H1 (cell line): ENCODE measurements around the gene HEPACAM. TPM values are rescaled to one million over a fixed set of nuclear protein-coding genes. Genes with fewer than 3 reads are reported as not detected.

Experiments
- CTCF ChIA-PET: fragments of 300-600 bp; sonication (Branson Sonifier 250); formaldehyde crosslinking; loops from one replicate; lab custom pipeline; 2021; ENCODE audit not compliant: partially characterized antibody; lab: Charles Lee
- POLR2A ChIA-PET: fragments of 300-600 bp; sonication (Branson Sonifier 250); formaldehyde crosslinking; loops from one replicate; lab custom pipeline; 2021; ENCODE audit warnings: inconsistent platforms; ENCODE audit not compliant: partially characterized antibody; lab: Charles Lee
- DNase-seq, 2 experiments: peaks; one replicate each; pipeline versions ENCODE4 v3.0.0 to v3.0.0-alpha.2; 2010 to 2022; ENCODE audit warnings: low spot score in 2 of 2, low read depth in 1 of 2, mixed read lengths in 1 of 2
- FAIRE-seq: peaks from 2 replicates; lab custom pipeline; 2011; peaks lifted over from hg19 to GRCh38; lab: Jason Lieb, UNC
- H2AFZ ChIP-seq: 2 replicates; pipeline ENCODE4 v1.8.1; 2012; ENCODE audit warnings: low read length, inconsistent platforms
- H2AK5ac ChIP-seq: 2 replicates; pipeline ENCODE4 v1.6.1; 2013; ENCODE audit warnings: low read depth, low read length
- H2BK120ac ChIP-seq: replicated peaks from 2 replicates; pipeline ENCODE3; 2013; ENCODE audit warnings: low read depth, low read length, inconsistent platforms
- H2BK12ac ChIP-seq: 2 replicates; pipeline ENCODE4 v1.6.1; 2013; ENCODE audit warnings: low read depth, low read length
- H2BK15ac ChIP-seq: 2 replicates; pipeline ENCODE4 v1.6.1; 2013; ENCODE audit warnings: low read length
- H2BK20ac ChIP-seq: 2 replicates; pipeline ENCODE4 v1.6.1; 2013; ENCODE audit warnings: low read length
- H2BK5ac ChIP-seq: 2 replicates; pipeline ENCODE4 v1.6.1; 2013; ENCODE audit warnings: low read depth, low read length
- H3K14ac ChIP-seq: 2 replicates; pipeline ENCODE4 v1.6.1; 2013; ENCODE audit warnings: inconsistent platforms; ENCODE audit not compliant: insufficient read length
- H3K18ac ChIP-seq: 2 replicates; pipeline ENCODE4 v1.6.1; 2013; ENCODE audit warnings: low read length; ENCODE audit errors: extremely low read depth
- H3K23ac ChIP-seq: 2 replicates; pipeline ENCODE4 v1.6.1; 2013; ENCODE audit warnings: inconsistent platforms; ENCODE audit not compliant: insufficient read length
- H3K23me2 ChIP-seq: 2 replicates; pipeline ENCODE4 v1.6.1; 2013; ENCODE audit warnings: low read depth, low read length
- H3K27ac ChIP-seq: 2 replicates; pipeline ENCODE4 v1.6.1; 2011; ENCODE audit warnings: low read depth, low read length, inconsistent platforms
- H3K27me3 ChIP-seq, 4 experiments: replicated peaks in 1 of 4; 1 replicate in 1 of 4; 2 replicates in 3 of 4; pipeline versions ENCODE4 v1.6.1 to v1.8.1; 2011 to 2013; ENCODE audit warnings: low read length in 3 of 4, mild to moderate bottlenecking in 3 of 4, inconsistent platforms in 2 of 4, mixed read lengths in 2 of 4, moderate library complexity in 1 of 4; ENCODE audit not compliant: control insufficient read depth in 3 of 4, insufficient read depth in 3 of 4; ENCODE audit errors: extremely low read depth in 1 of 4
- H3K36me3 ChIP-seq, 4 experiments: 2 replicates each; pipeline versions ENCODE4 v1.6.1 to v1.8.1; 2011 to 2013; ENCODE audit warnings: mild to moderate bottlenecking in 4 of 4, low read length in 3 of 4, moderate library complexity in 2 of 4, control low read depth in 1 of 4, inconsistent platforms in 1 of 4; ENCODE audit not compliant: insufficient read depth in 4 of 4, control insufficient read depth in 2 of 4
- H3K4ac ChIP-seq: replicated peaks from 2 replicates; pipeline ENCODE3; 2013; ENCODE audit warnings: low read length, low read depth, mixed read lengths, inconsistent platforms; ENCODE audit not compliant: insufficient read length
- H3K4me1 ChIP-seq, 4 experiments: replicated peaks in 1 of 4; 1 replicate in 1 of 4; 2 replicates in 3 of 4; pipeline versions ENCODE4 v1.6.1 to v1.8.1; 2011 to 2013; ENCODE audit warnings: low read length in 3 of 4, inconsistent platforms in 2 of 4, mixed read lengths in 1 of 4; ENCODE audit not compliant: insufficient read depth in 4 of 4, control insufficient read depth in 3 of 4
- H3K4me2 ChIP-seq, 2 experiments: 2 replicates each; pipeline versions ENCODE4 v1.6.1 to v1.8.1; 2011 to 2013; ENCODE audit warnings: low read depth in 2 of 2, low read length in 2 of 2, control low read depth in 1 of 2, inconsistent platforms in 1 of 2, mild to moderate bottlenecking in 1 of 2; ENCODE audit not compliant: insufficient read depth in 1 of 2
- H3K4me3 ChIP-seq, 4 experiments: fragments of 200-600, 300-600 bp in 1 of 4; sonication (generic), shearing (Covaris generic), sonication (Bioruptor Twin) in 1 of 4; 2 replicates each; pipeline versions ENCODE4 v1.5.1 to v1.8.1; 2011 to 2016; ENCODE audit warnings: low read length in 4 of 4, low read depth in 3 of 4, control low read depth in 2 of 4, inconsistent platforms in 2 of 4, mild to moderate bottlenecking in 2 of 4, mixed read lengths in 1 of 4, moderate library complexity in 1 of 4; ENCODE audit not compliant: insufficient read depth in 2 of 4; ENCODE audit errors: extremely low read depth in 1 of 4
- H3K56ac ChIP-seq: replicated peaks from 2 replicates; pipeline ENCODE3; 2013; ENCODE audit warnings: low read depth, mild to moderate bottlenecking, mixed read lengths, low read length, inconsistent platforms; ENCODE audit not compliant: insufficient read length
- H3K79me1 ChIP-seq: 2 replicates; pipeline ENCODE4 v1.6.1; 2013; ENCODE audit warnings: low read depth, low read length, control low read depth
- H3K79me2 ChIP-seq, 2 experiments: 2 replicates each; pipeline versions ENCODE4 v1.6.1 to v1.8.1; 2012 to 2013; ENCODE audit warnings: low read length in 2 of 2, mild to moderate bottlenecking in 2 of 2, inconsistent platforms in 1 of 2; ENCODE audit not compliant: insufficient read depth in 2 of 2, control insufficient read depth in 1 of 2
- H3K9ac ChIP-seq, 4 experiments: replicated peaks in 1 of 4; 1 replicate in 1 of 4; 2 replicates in 3 of 4; pipeline versions ENCODE4 v1.6.1 to v1.8.1; 2011 to 2013; ENCODE audit warnings: low read depth in 3 of 4, low read length in 3 of 4, control low read depth in 2 of 4, mild to moderate bottlenecking in 2 of 4, moderate library complexity in 2 of 4, inconsistent platforms in 1 of 4; ENCODE audit errors: extremely low read depth in 1 of 4
- H3K9me3 ChIP-seq, 2 experiments: 2 replicates each; pipeline versions ENCODE4 v1.6.1 to v1.8.1; 2012 to 2013; ENCODE audit warnings: mild to moderate bottlenecking in 2 of 2, moderate library complexity in 2 of 2, control low read depth in 1 of 2, inconsistent platforms in 1 of 2, low read depth in 1 of 2, low read length in 1 of 2, mixed read lengths in 1 of 2; ENCODE audit not compliant: insufficient read depth in 2 of 2
- H4K20me1 ChIP-seq, 2 experiments: replicated peaks in 1 of 2; 2 replicates each; pipeline versions ENCODE3 to v1.8.1; 2011 to 2013; ENCODE audit warnings: inconsistent platforms in 2 of 2, low read length in 2 of 2, mild to moderate bottlenecking in 1 of 2; ENCODE audit not compliant: insufficient read depth in 2 of 2, control insufficient read depth in 1 of 2
- H4K5ac ChIP-seq: 2 replicates; pipeline ENCODE4 v1.6.1; 2013; ENCODE audit warnings: low read length, low read depth, mixed read lengths, inconsistent platforms; ENCODE audit not compliant: insufficient read length
- H4K8ac ChIP-seq: 2 replicates; pipeline ENCODE4 v1.8.0; 2013; ENCODE audit warnings: mild to moderate bottlenecking, moderate library complexity, low read length, inconsistent platforms; ENCODE audit not compliant: insufficient read depth; ENCODE audit errors: extremely low read depth
- H4K91ac ChIP-seq: replicated peaks from 2 replicates; pipeline ENCODE3; 2013; ENCODE audit warnings: low read length, mixed read lengths, inconsistent platforms; ENCODE audit not compliant: insufficient read length
- ASH2L ChIP-seq: fragments of 200-600, 300-600 bp; sonication (generic); IDR thresholded peaks from one replicate; pipeline ENCODE4 v1.7.1; 2017; ENCODE audit warnings: low read length
- BRCA1 ChIP-seq: IDR thresholded peaks from 2 replicates; pipeline ENCODE4 v1.6.1; 2012; ENCODE audit warnings: low read depth, low read length, improper control_type of control experiment
- CHD1 ChIP-seq: IDR thresholded peaks from 2 replicates; pipeline ENCODE4 v1.6.1; 2012; ENCODE audit warnings: low read depth, low read length, improper control_type of control experiment
- CHD2 ChIP-seq: IDR thresholded peaks from 2 replicates; pipeline ENCODE4 v1.6.1; 2012; ENCODE audit warnings: low read length, improper control_type of control experiment
- CTBP2 ChIP-seq: IDR thresholded peaks from 2 replicates; pipeline ENCODE4 v1.7.0; 2011; ENCODE audit warnings: borderline replicate concordance, mild to moderate bottlenecking, moderate library complexity, mixed read lengths, low read length; ENCODE audit not compliant: insufficient read depth, insufficient read length
- GABPA ChIP-seq: IDR thresholded peaks from 2 replicates; pipeline ENCODE4 v1.6.1; 2011; ENCODE audit warnings: mild to moderate bottlenecking, low read length, moderate library complexity, borderline replicate concordance; ENCODE audit not compliant: insufficient read depth
- GTF2F1 ChIP-seq: IDR thresholded peaks from 2 replicates; pipeline ENCODE4 v1.6.1; 2012; ENCODE audit warnings: low read depth, low read length, improper control_type of control experiment, borderline replicate concordance
- RXRA ChIP-seq: IDR thresholded peaks from 2 replicates; pipeline ENCODE4 v1.6.1; 2011; ENCODE audit warnings: low read depth, mild to moderate bottlenecking, low read length, moderate library complexity; ENCODE audit not compliant: insufficient read depth
- SIX5 ChIP-seq: IDR thresholded peaks from 2 replicates; pipeline ENCODE4 v1.6.1; 2011; ENCODE audit warnings: mild to moderate bottlenecking, low read depth, low read length
- ZNF274 ChIP-seq: IDR thresholded peaks from 2 replicates; pipeline ENCODE4 v1.7.0; 2012; ENCODE audit warnings: low read length, borderline replicate concordance; ENCODE audit errors: extremely low read depth
- WGBS, 2 experiments: shearing (Covaris generic) in 1 of 2; methylation state at CpG; one replicate each; pipeline versions ENCODE4 v1.1.6 to v1.1.7; 2013 to 2015; ENCODE audit warnings: low lambda C conversion rate in 2 of 2, mixed read lengths in 2 of 2, inconsistent platforms in 1 of 2, low coverage in 1 of 2, missing lambda C conversion rate in 1 of 2; ENCODE audit not compliant: insufficient replicate concordance in 2 of 2, insufficient coverage in 1 of 2, insufficient read length in 1 of 2; ENCODE audit errors: extremely low coverage in 1 of 2, missing lambda C conversion rate in 1 of 2; 5-methylcytosine and 5-hydroxymethylcytosine counted together
- polyA plus RNA-seq, 7 experiments: library from polyadenylated mRNA; depleted of rRNA in 3 of 7; stranded (reverse) in 5 of 7; unstranded in 2 of 7; fragments of >200 nt in 5 of 7; fragments of 200-250 nt in 2 of 7; gene quantifications; 1 replicate in 5 of 7; 2 replicates in 1 of 7; 4 replicates in 1 of 7; pipeline versions ENCODE4 v1.2.1 to v1.2.3, GENCODE V29; 2011 to 2013; ENCODE audit warnings: missing spikeins in 2 of 7, mixed read lengths in 2 of 7
- total RNA-seq: library from RNA; stranded (reverse); fragmentation: NEBNext Ultra II Directional; extraction: Animal tissue kit (Norgen Biotek cat#: 25700); gene quantifications from 2 replicates; pipeline ENCODE4 v1.2.1, GENCODE V29; 2021
- TF ChIP-seq, protein P1 (sequence below), 3 experiments: IDR thresholded peaks; 1 replicate in 2 of 3; 2 replicates in 1 of 3; pipeline versions ENCODE4 v1.5.1 to v1.6.1; 2011; ENCODE audit warnings: low read length in 3 of 3, mild to moderate bottlenecking in 3 of 3, inconsistent platforms in 2 of 3, low read depth in 1 of 3, moderate library complexity in 1 of 3; ENCODE audit not compliant: insufficient read depth in 1 of 3; ENCODE audit errors: control extremely low read depth in 1 of 3

HEPACAM gene
- total and polyA plus RNA-seq, 2 of the 8 experiments (the other 6 are each of a cell fraction or from before 2014, with no cell fraction given), result not detected

DNA sequence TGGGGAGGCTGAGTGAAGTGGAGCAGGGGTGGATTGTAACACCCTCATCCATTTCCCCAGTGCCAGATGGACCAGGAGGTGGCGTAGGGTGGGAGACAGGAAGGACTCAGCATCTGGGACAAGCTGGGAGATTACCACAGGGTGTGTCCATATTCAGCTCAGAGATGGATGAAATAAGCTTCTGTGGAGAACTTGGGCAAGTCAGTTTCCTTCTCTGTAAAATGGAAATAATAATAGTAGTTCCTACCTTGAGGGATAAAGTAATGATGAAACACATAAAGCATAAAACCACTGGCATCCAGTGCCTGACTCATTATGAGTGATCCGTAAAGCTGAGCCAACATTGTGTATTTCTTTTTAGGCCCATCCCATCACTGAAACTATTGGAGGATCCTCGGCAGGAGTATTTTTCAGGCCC, 37.6 kb downstream of the HEPACAM start:
- peak overlapping the region; percentile 32; the same call in 1 of the 2 replicates for H3K18ac ChIP-seq
- H3K4me1 ChIP-seq, result peaks cover 0 to 2% (median 1%) of the 10 kb centered on the region in 4 experiments; a peak in 3 of 7 replicates
- ChIA-PET CTCF (interaction anchor here (0.8 to 4.1 kb wide), 11 partner anchors 11 to 455 kb away, joined by 3 to 13 read pairs (median 9); no protein-coding TSS in a partner anchor), POLR2A (interaction anchor here (0.8 to 1.7 kb wide), 3 partner anchors 10 to 55 kb away, joined by 3 to 5 read pairs (median 4); partner anchors contain the start of gene CCDC15)
- no peak overlapping the region for H2BK120ac ChIP-seq
- no peak overlapping the region for H4K91ac ChIP-seq
- H3K4ac ChIP-seq, result no peak overlapping the region
- H4K20me1 ChIP-seq, result no peaks in the 10 kb centered on the region
- FAIRE-seq (no peak), DNase-seq (peak in 1 of 2 experiments; percentile 34)
- H4K8ac ChIP-seq, result no peak overlapping the region
- no peak overlapping the region for H2BK15ac ChIP-seq
- H3K36me3 ChIP-seq, result no peaks in the 10 kb centered on the region
- H2BK12ac ChIP-seq, result no peak overlapping the region
- H2AK5ac ChIP-seq, result no peak overlapping the region
- H3K4me2 ChIP-seq, result no peak overlapping the region
- no peaks in the 10 kb centered on the region for H3K23me2 ChIP-seq
- H3K9me3 ChIP-seq, result no peaks in the 10 kb centered on the region
- H3K4me3 ChIP-seq, result no peak overlapping the region
- 92% methylated on average over 3 of the region's 3 CpGs; no CpG with 5 or more reads in 1 of the 2 experiments for WGBS, 2 experiments
- H3K14ac ChIP-seq, result no peak overlapping the region
- no peak overlapping the region for H3K9ac ChIP-seq
- no peaks in the 10 kb centered on the region for H3K79me2 ChIP-seq
- no peak overlapping the region for H2BK20ac ChIP-seq
- H3K79me1 ChIP-seq, result no peaks in the 10 kb centered on the region
- H4K5ac ChIP-seq, result no peak overlapping the region
- no peak overlapping the region for H3K23ac ChIP-seq
- peaks cover 0 to 6% (median 0%) of the 10 kb centered on the region in 4 experiments; a peak in 3 of 7 replicates for H3K27me3 ChIP-seq
- no peak overlapping the region for H3K56ac ChIP-seq
- H2BK5ac ChIP-seq, result no peak overlapping the region; the same call in 1 of the 2 replicates
- H3K27ac ChIP-seq, result no peak overlapping the region
- H2AFZ ChIP-seq, result 0 out of 2 replicates have a peak overlapping the region, but pooled peaks have one; percentile 26
- TF ChIP-seq CHD2 (no peak), BRCA1 (no peak), ASH2L (no peak), RXRA (no peak), CHD1 (no peak), GABPA (no peak), CTBP2 (no peak), SIX5 (no peak), GTF2F1 (no peak), ZNF274 (no peak)
- TF ChIP-seq, protein P1, sequence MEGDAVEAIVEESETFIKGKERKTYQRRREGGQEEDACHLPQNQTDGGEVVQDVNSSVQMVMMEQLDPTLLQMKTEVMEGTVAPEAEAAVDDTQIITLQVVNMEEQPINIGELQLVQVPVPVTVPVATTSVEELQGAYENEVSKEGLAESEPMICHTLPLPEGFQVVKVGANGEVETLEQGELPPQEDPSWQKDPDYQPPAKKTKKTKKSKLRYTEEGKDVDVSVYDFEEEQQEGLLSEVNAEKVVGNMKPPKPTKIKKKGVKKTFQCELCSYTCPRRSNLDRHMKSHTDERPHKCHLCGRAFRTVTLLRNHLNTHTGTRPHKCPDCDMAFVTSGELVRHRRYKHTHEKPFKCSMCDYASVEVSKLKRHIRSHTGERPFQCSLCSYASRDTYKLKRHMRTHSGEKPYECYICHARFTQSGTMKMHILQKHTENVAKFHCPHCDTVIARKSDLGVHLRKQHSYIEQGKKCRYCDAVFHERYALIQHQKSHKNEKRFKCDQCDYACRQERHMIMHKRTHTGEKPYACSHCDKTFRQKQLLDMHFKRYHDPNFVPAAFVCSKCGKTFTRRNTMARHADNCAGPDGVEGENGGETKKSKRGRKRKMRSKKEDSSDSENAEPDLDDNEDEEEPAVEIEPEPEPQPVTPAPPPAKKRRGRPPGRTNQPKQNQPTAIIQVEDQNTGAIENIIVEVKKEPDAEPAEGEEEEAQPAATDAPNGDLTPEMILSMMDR (IDR thresholded peaks at IDR 0.05; ENCODE audit: control extremely low read depth in 1 of 3, insufficient read depth in 1 of 3, low read depth in 1 of 3, low read length in 3 of 3), result no peak
